NB4 (cell line): ENCODE measurements around the gene CHRM4.

Experiments used
- DNase-seq: peaks from one replicate; pipeline ENCODE4 v3.0.0; 2010; ENCODE audit warnings: low read depth
- H3K4me3 ChIP-seq: one replicate; pipeline ENCODE4 v1.5.1; 2011; ENCODE audit warnings: mild to moderate bottlenecking, low read depth, low read length, moderate library complexity
- MAX ChIP-seq: IDR thresholded peaks from 2 replicates; pipeline ENCODE4 v1.6.1; 2011; ENCODE audit warnings: low read depth, low read length
- MYC ChIP-seq: IDR thresholded peaks from 2 replicates; pipeline ENCODE4 v1.6.1; 2011; ENCODE audit warnings: low read depth, low read length
- POLR2A ChIP-seq: IDR thresholded peaks from 2 replicates; pipeline ENCODE4 v1.6.1; 2011; ENCODE audit warnings: mild to moderate bottlenecking; ENCODE audit not compliant: insufficient read length; ENCODE audit errors: extremely low read depth
- TF ChIP-seq, protein P1 (sequence below): IDR thresholded peaks from one replicate; pipeline ENCODE4 v1.5.1; 2012; ENCODE audit warnings: low read depth, low read length

CHRM4 gene

GRCh38 chr11:46363455-46364005 lies 28.0 kb downstream of the CHRM4 start:
- TF ChIP-seq MYC (no peak), MAX (no peak), POLR2A (no peak)
- TF ChIP-seq, protein P1, sequence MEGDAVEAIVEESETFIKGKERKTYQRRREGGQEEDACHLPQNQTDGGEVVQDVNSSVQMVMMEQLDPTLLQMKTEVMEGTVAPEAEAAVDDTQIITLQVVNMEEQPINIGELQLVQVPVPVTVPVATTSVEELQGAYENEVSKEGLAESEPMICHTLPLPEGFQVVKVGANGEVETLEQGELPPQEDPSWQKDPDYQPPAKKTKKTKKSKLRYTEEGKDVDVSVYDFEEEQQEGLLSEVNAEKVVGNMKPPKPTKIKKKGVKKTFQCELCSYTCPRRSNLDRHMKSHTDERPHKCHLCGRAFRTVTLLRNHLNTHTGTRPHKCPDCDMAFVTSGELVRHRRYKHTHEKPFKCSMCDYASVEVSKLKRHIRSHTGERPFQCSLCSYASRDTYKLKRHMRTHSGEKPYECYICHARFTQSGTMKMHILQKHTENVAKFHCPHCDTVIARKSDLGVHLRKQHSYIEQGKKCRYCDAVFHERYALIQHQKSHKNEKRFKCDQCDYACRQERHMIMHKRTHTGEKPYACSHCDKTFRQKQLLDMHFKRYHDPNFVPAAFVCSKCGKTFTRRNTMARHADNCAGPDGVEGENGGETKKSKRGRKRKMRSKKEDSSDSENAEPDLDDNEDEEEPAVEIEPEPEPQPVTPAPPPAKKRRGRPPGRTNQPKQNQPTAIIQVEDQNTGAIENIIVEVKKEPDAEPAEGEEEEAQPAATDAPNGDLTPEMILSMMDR: no peak
- DNase-seq: peak; percentile 32
- no peak overlapping the region for H3K4me3 ChIP-seq

DNA sequence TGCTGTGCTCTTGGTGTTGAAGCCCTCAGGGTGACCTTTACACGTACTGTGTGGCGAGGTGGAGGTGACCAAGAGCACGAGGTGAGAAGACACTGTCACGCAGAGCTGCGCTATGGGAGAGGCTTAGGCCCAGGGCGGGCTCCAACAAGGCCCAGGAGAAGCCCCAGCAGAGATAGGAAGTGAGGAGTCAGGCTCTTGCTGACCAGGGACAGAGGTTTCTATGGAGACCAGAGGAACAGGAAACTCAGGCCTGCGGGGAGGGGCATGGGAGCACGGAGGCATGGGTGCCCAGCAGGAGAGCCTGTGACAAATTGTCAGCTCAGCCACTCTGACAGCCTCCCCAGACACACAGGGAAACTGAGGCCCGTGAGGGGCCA lies 28.6 kb downstream of the CHRM4 start:
- TF ChIP-seq MYC (no peak), POLR2A (no peak), MAX (peak; percentile 42; the same call in 1 of the 2 replicates)
- TF ChIP-seq, protein P1: no peak
- peak; percentile 78 for DNase-seq
- H3K4me3 ChIP-seq: peak overlapping the region; percentile 78

DNA sequence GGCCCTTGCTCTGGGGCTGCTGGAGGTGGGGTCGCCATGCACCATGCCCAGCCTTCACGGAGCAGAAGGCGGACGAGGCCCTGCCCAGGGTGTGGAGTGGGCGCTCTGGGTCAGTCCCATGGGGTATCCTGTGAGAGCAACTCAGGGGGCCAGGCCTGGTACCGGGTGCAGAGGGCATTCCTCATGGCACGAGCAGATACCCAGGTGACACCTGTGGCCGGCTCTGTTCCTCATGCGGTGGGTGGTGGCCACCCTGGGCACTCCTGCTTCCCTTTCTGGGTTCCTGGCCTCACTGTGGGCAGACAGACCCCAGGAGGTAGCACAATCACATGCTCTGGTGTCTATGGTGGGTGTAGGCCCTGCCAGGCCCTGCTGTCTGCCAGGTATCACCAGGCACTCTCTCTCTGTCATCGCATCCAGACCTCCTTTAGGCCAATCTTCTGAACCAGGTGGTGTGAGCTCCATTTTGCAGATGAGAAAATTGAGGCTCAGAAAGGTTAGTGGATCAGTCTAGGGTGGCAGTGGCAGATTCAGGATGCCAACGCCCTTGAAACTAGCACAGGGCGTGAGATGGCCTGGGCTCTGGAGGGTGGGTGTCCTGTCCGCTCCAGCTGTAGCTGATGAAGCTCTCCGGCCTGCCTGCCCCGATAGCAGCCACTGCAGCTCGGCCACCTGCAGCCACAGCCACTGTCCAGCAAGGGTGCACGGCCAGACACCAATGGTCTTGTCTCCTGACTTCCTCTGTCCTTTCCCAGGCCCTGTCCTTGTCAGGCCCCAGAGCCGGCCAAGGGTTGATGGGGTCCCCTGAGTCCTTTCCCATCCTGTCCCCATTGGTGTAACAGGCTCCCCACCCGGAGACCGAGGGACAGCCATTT lies 29.2 kb downstream of the CHRM4 start:
- H3K4me3 ChIP-seq: peak overlapping the region; percentile 78
- DNase-seq: peak; percentile 23
- TF ChIP-seq MAX: no peak
- TF ChIP-seq, protein P1: no peak
- TF ChIP-seq MYC: no peak
- no peak for TF ChIP-seq POLR2A

DNA sequence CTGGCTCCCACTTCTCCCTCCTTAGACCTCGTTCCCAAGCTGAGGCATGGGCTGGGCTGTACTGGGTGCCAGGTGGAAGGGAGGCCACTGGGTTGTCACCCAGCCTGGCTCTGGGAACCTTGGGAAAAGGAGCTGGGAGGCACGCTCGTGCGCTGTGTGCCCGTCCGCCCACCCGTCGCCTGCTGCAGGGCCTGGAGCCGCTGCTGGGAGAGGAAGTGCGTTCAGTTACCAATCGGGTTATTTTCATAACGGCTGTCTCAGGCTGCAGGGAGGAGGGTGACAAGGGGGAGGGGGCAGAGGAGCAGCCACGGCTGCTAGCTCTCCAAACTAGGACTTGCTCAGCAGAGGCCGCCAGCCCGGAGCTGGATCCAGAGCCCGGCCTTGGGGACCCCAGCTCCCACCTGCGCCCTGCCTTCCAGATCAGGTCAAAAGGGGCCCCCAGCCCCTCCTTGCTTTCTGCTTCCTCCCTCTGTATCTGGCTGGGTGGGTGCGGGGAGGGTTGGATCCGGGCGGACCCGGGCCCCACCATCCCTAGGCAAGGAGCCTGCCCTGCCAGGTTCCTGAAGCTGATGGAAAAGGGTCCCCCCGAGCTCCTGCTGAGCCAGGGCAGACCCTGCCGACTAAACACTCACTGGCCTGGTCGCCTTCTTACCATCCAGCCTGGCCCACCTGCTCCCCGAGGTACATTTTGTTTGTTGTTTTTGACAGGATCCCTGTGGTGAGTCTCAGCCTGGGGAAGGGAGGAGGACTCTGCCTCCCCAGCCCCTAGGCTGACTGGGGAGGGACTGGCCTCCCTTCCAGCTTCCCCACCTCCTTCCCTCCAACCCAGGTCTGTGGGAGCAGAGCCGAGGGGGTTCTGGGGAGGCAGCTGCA lies 30.1 kb downstream of the CHRM4 start:
- TF ChIP-seq POLR2A (peak; percentile 77), MYC (no peak), MAX (0 out of 2 replicates have a peak, but pooled peaks have one; percentile 51)
- H3K4me3 ChIP-seq: peak overlapping the region; percentile 78
- DNase-seq: peak; percentile 94

DNA sequence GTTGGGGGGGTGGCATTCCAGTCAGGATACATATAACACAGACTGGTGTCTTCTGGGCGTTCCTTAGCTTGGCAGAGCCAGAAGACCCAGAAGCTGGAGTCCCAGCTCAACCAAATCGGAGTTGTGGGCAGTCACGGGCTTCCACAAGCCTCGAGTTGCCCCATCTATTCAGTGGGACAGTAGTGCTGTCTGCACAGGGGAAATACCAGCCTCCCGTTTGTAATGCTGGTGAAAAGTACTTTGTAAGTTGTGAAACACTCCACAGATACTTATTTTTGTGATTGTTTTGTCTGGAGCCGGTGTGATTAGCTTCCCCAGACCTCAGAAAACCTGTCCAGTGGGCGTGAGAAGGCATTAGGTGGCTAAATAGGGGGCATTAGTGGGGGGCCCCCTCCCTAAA lies 30.7 kb downstream of the CHRM4 start:
- DNase-seq: peak; percentile 70
- peak overlapping the region; percentile 78 for H3K4me3 ChIP-seq
- TF ChIP-seq MYC (no peak), POLR2A (no peak), MAX (no peak)
- TF ChIP-seq, protein P1: no peak
